Mucosa of descending colon (tissue), 3 donors: ENCODE results near the gene KBTBD12. TPM values are rescaled to one million over a fixed set of nuclear protein-coding genes. Genes with fewer than 3 reads are reported as not detected.

Source experiments
- ATAC-seq: fragments of 200-7000 bp; cut with Tn5 transposase; one replicate; pipeline ENCODE4 v1.9.1; 2020; ENCODE audit warnings: mild to moderate bottlenecking, moderate library complexity
- DNase-seq, 3 donors: peaks; one replicate each; pipeline ENCODE4 v3.0.0-alpha.2; 2020
- H3K36me3 ChIP-seq: fragments of 200-600 bp; one replicate; pipeline ENCODE4 v1.8.0; 2021; ENCODE audit warnings: low read depth, mild to moderate bottlenecking
- H3K4me1 ChIP-seq: fragments of 200-600 bp; one replicate; pipeline ENCODE4 v1.8.0; 2021; ENCODE audit warnings: low read depth, mild to moderate bottlenecking
- H3K4me3 ChIP-seq: fragments of 200-600 bp; one replicate; pipeline ENCODE4 v1.8.0; 2021; ENCODE audit warnings: mild to moderate bottlenecking
- H3K9me3 ChIP-seq: fragments of 200-600 bp; one replicate; pipeline ENCODE4 v1.8.0; 2021; ENCODE audit warnings: mild to moderate bottlenecking
- CTCF ChIP-seq: fragments of 200-600 bp; IDR thresholded peaks from one replicate; pipeline ENCODE4 v1.8.0; 2022; ENCODE audit warnings: antibody characterized with exemption, mild to moderate bottlenecking
- intact Hi-C, 2 donors: fragments of 100-400 bp; cut with DNase I in 1 of 2; cut with micrococcal nuclease in 1 of 2; formaldehyde crosslinking; loops; one replicate each; pipeline versions ENCODE4 v1.11.0 to v1.11.1; 2022; cut with DNase I, micrococcal nuclease
- total RNA-seq, 3 donors: library from RNA; stranded (reverse); fragmentation: NEBNext Ultra II Directional in 2 of 3; extraction: Animal tissue kit (Norgen Biotek cat#: 25700) in 2 of 3; gene quantifications; one replicate each; pipeline versions ENCODE4 v1.2.1 to v1.2.4, GENCODE V29; 2021 to 2023
- donor health status: DM: no; HTN: no; CAD: no; lungs with moderate emphysema.
- donor health status: DM: no; HTN: no; CAD: no.
- donor health status: DM: no; HTN: yes; CAD: no.

KBTBD12 gene
- total RNA-seq, 3 donors from 2014 or later: 3.1 to 6.6 (median 5.5) TPM

DNA sequence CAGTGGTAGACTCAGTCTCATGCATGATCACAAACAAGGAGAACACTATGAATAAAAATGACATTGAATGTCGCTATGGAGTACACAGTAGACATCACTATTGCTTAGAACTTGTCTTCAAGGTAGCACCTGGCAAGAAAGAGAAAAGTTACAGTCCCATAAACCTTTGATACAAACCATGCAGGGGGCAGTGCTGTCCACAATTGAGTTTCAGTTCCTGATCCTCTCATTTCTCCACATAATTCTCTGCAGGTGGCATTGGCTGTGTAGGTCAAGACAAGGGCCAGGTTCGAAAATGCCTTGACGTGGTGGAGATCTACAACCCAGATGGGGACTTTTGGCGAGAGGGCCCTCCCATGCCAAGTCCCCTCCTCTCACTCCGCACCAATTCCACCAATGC, 47.9 kb downstream of the KBTBD12 start:
- no peak for TF ChIP-seq CTCF
- Histone ChIP-seq H3K4me3 (no peak overlapping the region), H3K36me3 (no peaks in the 10 kb centered on the region), H3K9me3 (no peaks in the 10 kb centered on the region), H3K4me1 (no peaks in the 10 kb centered on the region)
- intact Hi-C loops: loop anchor here in 1 of 2 donors (5.0 kb wide), 1 partner anchor 311 kb away; no protein-coding TSS in a partner anchor
- no peak for ATAC-seq
- DNase-seq: no peak

GRCh38 chr3:127964053-127964452, 49.0 kb downstream of the KBTBD12 start:
- H3K9me3 ChIP-seq: no peaks in the 10 kb centered on the region
- intact Hi-C loops: loop anchor here in 1 of 2 donors (5.0 kb wide), 1 partner anchor 312 kb away; no protein-coding TSS in a partner anchor
- ATAC-seq (no peak), DNase-seq (no peak)
- no peaks in the 10 kb centered on the region for H3K4me1 ChIP-seq
- no peak for TF ChIP-seq CTCF
- H3K36me3 ChIP-seq: no peaks in the 10 kb centered on the region
- H3K4me3 ChIP-seq: no peak overlapping the region

GRCh38 chr3:127964816-127965215, 49.8 kb downstream of the KBTBD12 start:
- Histone ChIP-seq H3K9me3 (no peaks in the 10 kb centered on the region), H3K4me1 (no peaks in the 10 kb centered on the region), H3K36me3 (no peaks in the 10 kb centered on the region), H3K4me3 (no peak overlapping the region)
- TF ChIP-seq CTCF: no peak
- DNase-seq (no peak), ATAC-seq (no peak)
- intact Hi-C loops: loop anchor here in 1 of 2 donors (5.0 kb wide), 1 partner anchor 313 kb away; no protein-coding TSS in a partner anchor

DNA sequence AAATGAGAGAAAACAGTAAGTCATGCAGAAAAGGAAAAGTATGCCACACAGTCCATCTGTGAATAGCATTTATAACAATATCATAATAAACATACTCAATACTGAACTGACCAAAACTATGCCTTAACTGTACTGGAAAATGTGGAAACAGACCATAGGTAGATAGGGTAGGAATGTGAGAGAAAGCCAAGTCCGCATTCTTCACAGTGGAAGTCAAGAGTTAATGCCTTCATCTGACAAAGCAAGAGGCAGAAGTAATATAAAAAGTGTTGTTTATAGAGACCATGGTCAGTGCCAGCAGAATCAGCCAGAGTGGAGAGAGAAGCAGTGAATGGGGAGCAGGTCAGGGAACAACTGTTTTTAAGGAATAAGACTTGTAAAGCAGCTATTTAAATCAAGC, 52.3 kb downstream of the KBTBD12 start:
- no peaks in the 10 kb centered on the region for H3K4me1 ChIP-seq
- TF ChIP-seq CTCF: no peak
- no peak for ATAC-seq
- intact Hi-C loops: no loop called here
- no peak for DNase-seq
- H3K4me3 ChIP-seq: no peak overlapping the region
- no peaks in the 10 kb centered on the region for H3K9me3 ChIP-seq
- H3K36me3 ChIP-seq: no peaks in the 10 kb centered on the region

- H3K36me3 ChIP-seq: no peaks in the 10 kb centered on the region
- DNase-seq (peak in 1 of 3 donors; percentile 61), ATAC-seq (peak; percentile 77)
- peak; percentile 42 for TF ChIP-seq CTCF
- no peaks in the 10 kb centered on the region for H3K4me1 ChIP-seq
- H3K9me3 ChIP-seq: no peaks in the 10 kb centered on the region
- H3K4me3 ChIP-seq: no peak overlapping the region
- intact Hi-C loops: no loop called here
These were observed 56.0 kb downstream of the KBTBD12 start for GRCh38 chr3:127970966-127971592.

DNA sequence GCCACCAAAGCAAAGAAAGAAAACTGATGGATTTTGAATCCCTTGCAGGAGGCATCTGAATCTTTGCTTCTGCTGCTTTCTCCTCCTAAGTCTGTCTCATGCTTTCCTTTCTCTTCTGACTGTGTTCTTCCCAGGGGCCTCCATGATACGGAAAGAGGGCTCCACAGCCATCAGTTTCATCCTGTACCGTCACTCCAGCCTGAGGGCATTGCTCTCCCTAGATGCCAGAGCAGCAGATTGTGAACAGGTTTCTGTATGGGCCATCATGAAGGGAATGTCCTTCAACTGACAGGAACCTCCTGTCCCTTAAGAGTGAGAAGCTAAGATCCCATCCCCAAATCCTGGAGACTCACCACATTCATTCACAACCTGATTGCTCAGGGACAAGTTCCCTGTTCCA, 59.2 kb downstream of the KBTBD12 start:
- ATAC-seq (no peak), DNase-seq (no peak)
- intact Hi-C loops: no loop called here
- Histone ChIP-seq H3K36me3 (no peaks in the 10 kb centered on the region), H3K4me3 (no peak overlapping the region), H3K4me1 (no peaks in the 10 kb centered on the region), H3K9me3 (no peaks in the 10 kb centered on the region)
- TF ChIP-seq CTCF: no peak
